Body of pancreas (tissue), 4 donors: Measurements from ENCODE around the gene JAKMIP2.

ENCODE experiments used
- CTCF ChIP-seq, 7 experiments: fragments of 450-650 bp in 4 of 7; fragments of 200-600 bp in 3 of 7; sonication (generic) in 3 of 7; IDR thresholded peaks; one replicate each; pipeline ENCODE4 v1.5.1; 2016 to 2019; ENCODE audit warnings: antibody characterized with exemption in 7 of 7
- POLR2A ChIP-seq, 3 donors: fragments of 450-650 bp; IDR thresholded peaks; one replicate each; pipeline ENCODE4 v1.6.1; 2016; ENCODE audit warnings: antibody characterized with exemption in 3 of 3, mild to moderate bottlenecking in 2 of 3

DNA sequence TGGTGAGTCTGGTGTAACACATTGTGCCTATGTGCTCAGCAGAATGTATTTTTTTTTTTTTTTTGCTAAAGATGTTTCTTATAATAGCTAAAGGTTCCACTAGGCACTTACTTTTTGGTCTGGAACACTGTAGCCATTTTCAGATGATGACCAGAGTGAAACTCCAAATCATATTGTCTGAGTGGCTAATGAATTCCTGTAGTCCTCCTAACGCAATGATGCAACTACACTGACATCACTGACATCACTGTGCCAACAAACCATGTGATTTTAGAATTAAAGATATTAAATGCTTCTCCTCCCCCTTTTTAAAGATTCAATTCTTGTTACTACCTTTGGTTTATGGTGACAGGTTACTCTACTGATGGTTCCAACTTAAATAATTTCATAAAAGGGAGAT lies 28.8 kb downstream of the JAKMIP2 start:
- TF ChIP-seq POLR2A (IDR thresholded peaks at IDR 0.05) = no peak
- TF ChIP-seq CTCF (IDR thresholded peaks at IDR 0.05) = no peak
